GM23248 (cell line): ENCODE results near the gene CCM2. TPM values are rescaled to one million over a fixed set of nuclear protein-coding genes. Genes with fewer than 3 reads are reported as not detected.

ENCODE experiments used
- DNase-seq: peaks from one replicate; pipeline ENCODE4 v3.0.0-alpha.2; 2015
- H2AFZ ChIP-seq: fragments of 200-600 bp; sonication (generic); 2 replicates; pipeline ENCODE4 v1.6.1; 2016; ENCODE audit warnings: antibody characterized with exemption
- H3F3A ChIP-seq: fragments of 200-600 bp; sonication (generic); 2 replicates; pipeline ENCODE4 v1.6.1; 2016; ENCODE audit warnings: mild to moderate bottlenecking, antibody characterized with exemption, mixed run types; ENCODE audit not compliant: insufficient read depth
- H3K27ac ChIP-seq: fragments of 200-600 bp; sonication (generic); 2 replicates; pipeline ENCODE4 v1.5.1; 2016; ENCODE audit warnings: mild to moderate bottlenecking
- H3K27me3 ChIP-seq: fragments of 200-600 bp; sonication (generic); replicated peaks from 2 replicates; pipeline ENCODE4 v1.6.1; 2016; ENCODE audit warnings: mild to moderate bottlenecking; ENCODE audit not compliant: insufficient read depth
- H3K36me3 ChIP-seq: fragments of 200-600 bp; sonication (generic); 2 replicates; pipeline ENCODE4 v1.6.1; 2016; ENCODE audit warnings: low read depth, mild to moderate bottlenecking
- H3K4me1 ChIP-seq: fragments of 200-600 bp; sonication (generic); 2 replicates; pipeline ENCODE4 v1.6.1; 2016; ENCODE audit warnings: mild to moderate bottlenecking; ENCODE audit not compliant: insufficient read depth
- H3K4me2 ChIP-seq: fragments of 200-600 bp; sonication (generic); one replicate; pipeline ENCODE4 v1.6.1; 2016; ENCODE audit warnings: mild to moderate bottlenecking; ENCODE audit not compliant: unreplicated experiment
- H3K4me3 ChIP-seq: fragments of 200-600 bp; sonication (generic); 2 replicates; pipeline ENCODE4 v1.5.1; 2016; ENCODE audit warnings: mild to moderate bottlenecking
- H3K79me2 ChIP-seq: fragments of 200-600 bp; sonication (generic); 2 replicates; pipeline ENCODE4 v1.6.1; 2016; ENCODE audit warnings: mild to moderate bottlenecking; ENCODE audit not compliant: insufficient read depth
- H3K9ac ChIP-seq: fragments of 200-600 bp; sonication (generic); 2 replicates; pipeline ENCODE4 v1.6.1; 2016; ENCODE audit warnings: mild to moderate bottlenecking
- H3K9me2 ChIP-seq: fragments of 200-600 bp; sonication (generic); 2 replicates; pipeline ENCODE4 v1.6.1; 2016; ENCODE audit warnings: mixed run types, mild to moderate bottlenecking, moderate library complexity; ENCODE audit not compliant: insufficient read depth
- H3K9me3 ChIP-seq: fragments of 200-600 bp; sonication (generic); one replicate; pipeline ENCODE4 v1.6.1; 2017; ENCODE audit warnings: low read depth
- H4K20me1 ChIP-seq: fragments of 200-600 bp; sonication (generic); 2 replicates; pipeline ENCODE4 v1.6.0; 2016; ENCODE audit not compliant: insufficient read depth
- EZH2 ChIP-seq: fragments of 200-600 bp; sonication (generic); IDR thresholded peaks from 2 replicates; pipeline ENCODE4 v1.6.1; 2018; ENCODE audit warnings: antibody characterized with exemption, mild to moderate bottlenecking; ENCODE audit not compliant: insufficient read depth, poor library complexity, severe bottlenecking
- EZH2phosphoT487 ChIP-seq: fragments of 200-600 bp; sonication (generic); IDR thresholded peaks from 2 replicates; pipeline ENCODE4 v1.6.1; 2018; ENCODE audit warnings: antibody characterized with exemption, moderate library complexity, mild to moderate bottlenecking, low read depth; ENCODE audit not compliant: insufficient read depth
- WGBS, 2 experiments: methylation state at CpG; one replicate each; pipeline ENCODE4 v1.1.6; 2015 to 2017; ENCODE audit warnings: low lambda C conversion rate in 2 of 2, low coverage in 1 of 2; ENCODE audit errors: missing lambda C conversion rate in 2 of 2; 5-methylcytosine and 5-hydroxymethylcytosine counted together
- in situ Hi-C: fragments of 300-500 bp; cut with MboI; formaldehyde crosslinking; loops from 2 replicates; pipeline ENCODE4 v1.15.0; 2020
- polyA plus RNA-seq: library from polyadenylated mRNA; unstranded; fragments of >200 nt; fragmentation: Nextera tagmentation; extraction: Ambion mirVana; gene quantifications from 2 replicates; pipeline ENCODE4 v1.2.1, GENCODE V29; 2016
- total RNA-seq: library from RNA; depleted of rRNA; stranded (reverse); fragments of >200 nt; shearing (Covaris generic); gene quantifications from 2 replicates; pipeline ENCODE4 v1.2.3, GENCODE V29; 2014

Gene CCM2
- total and polyA plus RNA-seq, 2 experiments from 2014 or later, result 63.8 to 69.3 TPM

DNA sequence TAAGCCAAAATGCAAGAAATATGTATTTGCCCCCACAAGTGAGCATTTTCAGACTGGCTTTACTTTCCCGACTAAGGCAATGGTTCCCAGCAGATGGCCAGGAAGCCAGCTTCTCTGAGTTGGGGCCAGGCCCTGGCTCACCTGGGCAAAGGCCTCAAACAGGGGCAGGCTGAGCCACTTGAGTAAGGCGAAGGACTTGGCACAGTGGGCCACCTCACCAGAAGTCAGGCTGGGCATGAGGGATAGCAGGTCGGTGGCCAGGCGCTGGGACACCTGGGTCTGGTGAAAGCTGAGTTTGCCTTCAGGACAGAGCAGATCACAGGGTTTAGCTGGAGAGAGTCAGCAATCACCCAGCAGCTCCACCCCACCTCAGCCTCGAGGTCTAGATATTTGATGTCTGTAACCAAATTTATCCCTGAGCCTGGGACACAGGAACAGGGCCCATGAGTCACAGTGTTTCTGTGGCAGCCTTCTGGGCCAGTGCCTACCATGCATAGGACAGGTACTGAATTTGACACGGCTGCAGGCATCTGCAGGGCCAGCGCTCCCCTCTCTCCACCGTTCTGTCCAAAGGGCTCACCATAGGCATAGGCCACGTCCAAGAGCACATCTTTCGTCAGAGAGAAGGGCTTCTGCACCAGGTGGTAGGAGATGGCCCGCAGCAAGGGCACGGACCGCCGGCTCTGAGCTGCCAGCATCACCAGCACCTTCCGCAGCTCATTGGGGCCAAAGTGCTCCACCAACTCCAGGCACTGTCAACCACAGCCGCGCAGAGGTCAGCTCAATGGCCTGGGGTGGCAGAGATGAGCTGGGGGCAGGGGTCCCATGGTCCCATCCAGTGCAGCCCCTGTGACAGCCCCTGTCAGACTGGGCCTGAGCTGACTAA is 104.2 kb downstream of the CCM2 start:
- 96% methylated on average over 17 of the region's 17 CpGs for WGBS, 2 experiments

DNA sequence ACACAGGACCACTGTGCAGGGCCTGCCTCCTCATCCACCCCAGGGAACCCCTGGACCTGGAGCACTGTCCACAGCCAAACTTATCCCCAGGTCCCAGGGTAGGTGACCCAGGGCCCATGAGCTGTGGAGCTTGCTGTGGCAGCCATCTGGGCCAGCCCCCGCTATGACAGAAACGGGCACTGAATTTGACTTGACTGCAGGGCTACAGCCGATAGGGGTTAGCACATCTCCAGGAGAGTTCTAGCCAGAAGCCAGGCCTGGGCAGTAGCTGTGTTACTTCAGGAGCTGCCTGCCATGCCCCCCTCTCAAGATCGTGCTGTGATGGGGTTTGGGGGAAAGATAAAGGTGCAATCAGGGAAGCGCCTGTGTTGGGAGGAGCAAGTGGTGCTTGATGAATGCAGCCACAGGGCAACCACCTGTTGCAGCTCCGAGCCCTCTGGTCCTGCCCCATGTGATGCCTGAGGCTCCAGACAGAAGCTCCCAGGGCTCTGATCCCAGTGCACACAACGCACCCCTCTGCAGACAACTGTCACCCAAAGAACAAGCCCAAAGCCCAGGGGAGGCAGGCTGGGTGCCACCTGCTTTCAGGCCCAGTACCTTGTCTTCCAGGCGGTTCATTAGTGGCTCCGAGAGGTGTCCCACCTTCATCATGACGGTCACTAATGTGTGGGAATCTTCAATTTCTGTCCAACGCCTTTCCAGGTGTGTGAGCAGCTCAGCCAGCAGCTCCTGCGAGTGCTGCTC is 105.0 kb downstream of the CCM2 start:
- Histone ChIP-seq H4K20me1 (no peaks in the 10 kb centered on the region), H3K9me3 (no peaks in the 10 kb centered on the region), H3K36me3 (peaks cover 48% of the 10 kb centered on the region; the same call in 1 of the 2 replicates), H3K27ac (no peak overlapping the region), H3K9me2 (no peaks in the 10 kb centered on the region), H3F3A (no peaks in the 10 kb centered on the region), H3K4me2 (no peak overlapping the region), H3K4me1 (0 out of 2 replicates have a peak, but pooled peaks cover 5% of the 10 kb centered on the region), H3K79me2 (peaks cover 52% of the 10 kb centered on the region), H3K4me3 (no peak overlapping the region), H3K9ac (no peak overlapping the region), H3K27me3 (no peaks in the 10 kb centered on the region), H2AFZ (no peak overlapping the region)
- 81 to 84% methylated on average over 12 of the region's 12 CpGs for WGBS, 2 experiments
- in situ Hi-C loops, result loop anchor here (25.0 kb wide), 1 partner anchor 518 kb away; the partner anchor contains the start of gene TMED4
- TF ChIP-seq EZH2 (no peak), EZH2phosphoT487 (no peak)
- no peak for DNase-seq

More for the DNA sequence above, 104.2 kb downstream of the CCM2 start:
- Histone ChIP-seq H3K36me3 (peaks cover 47% of the 10 kb centered on the region; the same call in 1 of the 2 replicates), H3K9me3 (no peaks in the 10 kb centered on the region), H3K4me1 (0 out of 2 replicates have a peak, but pooled peaks cover 5% of the 10 kb centered on the region), H3K9me2 (no peaks in the 10 kb centered on the region), H4K20me1 (no peaks in the 10 kb centered on the region), H3K9ac (no peak overlapping the region), H2AFZ (no peak overlapping the region), H3F3A (no peaks in the 10 kb centered on the region), H3K4me3 (no peak overlapping the region), H3K27ac (no peak overlapping the region), H3K79me2 (peaks cover 44% of the 10 kb centered on the region), H3K27me3 (no peaks in the 10 kb centered on the region), H3K4me2 (no peak overlapping the region)
- no peak for DNase-seq
- in situ Hi-C loops, result loop anchor here (25.0 kb wide), 1 partner anchor 517 kb away; the partner anchor contains the start of gene TMED4
- TF ChIP-seq EZH2phosphoT487, result no peak
- no peak for TF ChIP-seq EZH2

DNA sequence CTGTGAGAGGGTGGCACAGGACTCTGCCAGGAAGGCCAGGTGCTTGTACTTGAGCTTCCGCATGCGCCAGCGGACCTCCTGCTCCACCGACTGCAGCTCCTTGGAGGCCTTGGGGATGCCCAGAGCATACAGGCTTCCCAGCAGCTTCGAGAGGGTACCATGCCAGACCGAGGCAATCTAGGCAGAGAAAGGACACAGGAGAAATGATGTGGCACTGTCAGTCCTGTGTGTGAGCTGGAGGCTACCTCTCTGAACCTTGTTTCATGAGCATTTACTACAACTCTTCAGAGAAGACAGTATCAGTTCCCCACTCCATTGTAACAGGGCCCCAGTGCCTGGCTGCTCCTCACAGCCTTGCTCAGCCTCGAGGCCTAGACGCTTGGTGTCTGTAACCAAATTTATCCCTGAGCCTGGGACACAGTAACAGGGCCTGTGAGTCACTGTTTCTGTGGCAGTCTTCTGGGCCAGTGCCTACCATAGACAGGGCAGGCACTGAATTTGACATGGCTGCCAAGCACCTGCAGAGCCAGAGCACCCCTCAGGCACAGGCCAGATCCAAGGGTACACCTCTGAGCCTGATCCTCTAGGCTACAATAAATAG is 105.7 kb downstream of the CCM2 start:
- H2AFZ ChIP-seq, result no peak overlapping the region
- no peaks in the 10 kb centered on the region for H3K27me3 ChIP-seq
- in situ Hi-C loops, result loop anchor here (25.0 kb wide), 1 partner anchor 518 kb away; the partner anchor contains the start of gene TMED4
- 93% methylated on average over 8 of the region's 8 CpGs for WGBS, 2 experiments
- 0 out of 2 replicates have a peak, but pooled peaks cover 5% of the 10 kb centered on the region for H3K4me1 ChIP-seq
- H3K9me3 ChIP-seq, result no peaks in the 10 kb centered on the region
- TF ChIP-seq EZH2phosphoT487 (no peak), EZH2 (no peak)
- no peak overlapping the region for H3K4me3 ChIP-seq
- H3K9ac ChIP-seq, result no peak overlapping the region
- H3K4me2 ChIP-seq, result no peak overlapping the region
- H3K79me2 ChIP-seq, result peaks cover 59% of the 10 kb centered on the region
- H3K27ac ChIP-seq, result no peak overlapping the region
- no peaks in the 10 kb centered on the region for H3F3A ChIP-seq
- DNase-seq, result no peak
- no peaks in the 10 kb centered on the region for H4K20me1 ChIP-seq
- peaks cover 46% of the 10 kb centered on the region; the same call in 1 of the 2 replicates for H3K36me3 ChIP-seq
- no peaks in the 10 kb centered on the region for H3K9me2 ChIP-seq

DNA sequence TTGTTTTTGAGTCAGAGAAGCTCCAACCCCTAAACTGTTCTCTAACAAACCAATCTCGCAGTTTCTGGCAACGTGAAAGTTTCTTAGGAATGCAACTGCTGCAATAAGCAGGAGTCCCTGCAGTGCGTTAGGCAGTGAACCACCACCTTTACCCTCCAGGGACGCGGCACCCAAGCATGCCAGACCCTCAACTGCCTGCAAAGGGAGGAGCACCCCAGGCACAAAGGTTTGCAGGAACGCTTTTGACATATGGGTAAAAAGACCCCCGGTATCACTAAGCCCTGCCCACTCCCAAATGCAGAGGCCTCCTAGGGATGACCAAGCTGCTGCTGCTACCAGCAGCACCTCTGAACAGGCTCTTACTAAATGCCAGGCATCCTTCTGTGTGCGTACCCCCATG is 106.8 kb downstream of the CCM2 start:
- H3K4me2 ChIP-seq, result no peak overlapping the region
- WGBS, 2 experiments, result 62 to 65% methylated on average over 8 of the region's 8 CpGs
- H3K4me3 ChIP-seq, result no peak overlapping the region
- DNase-seq, result no peak
- TF ChIP-seq EZH2, result no peak
- TF ChIP-seq EZH2phosphoT487, result no peak
- no peaks in the 10 kb centered on the region for H3K9me3 ChIP-seq
- H3F3A ChIP-seq, result no peaks in the 10 kb centered on the region
- no peaks in the 10 kb centered on the region for H3K9me2 ChIP-seq
- no peak overlapping the region for H3K27ac ChIP-seq
- H3K79me2 ChIP-seq, result peaks cover 67% of the 10 kb centered on the region
- no peak overlapping the region for H3K9ac ChIP-seq
- in situ Hi-C loops, result loop anchor here (25.0 kb wide), 1 partner anchor 520 kb away; the partner anchor contains the start of gene TMED4
- H3K27me3 ChIP-seq, result no peaks in the 10 kb centered on the region
- H3K36me3 ChIP-seq, result peaks cover 38% of the 10 kb centered on the region; the same call in 1 of the 2 replicates
- H4K20me1 ChIP-seq, result no peaks in the 10 kb centered on the region
- H2AFZ ChIP-seq, result no peak overlapping the region
- 0 out of 2 replicates have a peak, but pooled peaks cover 5% of the 10 kb centered on the region for H3K4me1 ChIP-seq
